Activated CD8-positive, alpha-beta memory T cell treated with anti-CD3 and anti-CD28 coated beads for 48 hours (primary cell): Measurements from ENCODE around the gene MUC16.

Experiments used
- DNase-seq, 3 experiments: peaks; one replicate each; pipeline ENCODE4 v3.0.0-alpha.2; 2020; ENCODE audit warnings: low read depth in 2 of 3, low spot score in 2 of 3

MUC16 gene

GRCh38 chr19:9009431-9009830 is 778 bp downstream of the MUC16 start:
- no peak for DNase-seq

GRCh38 chr19:9008667-9009066 is 1.5 kb downstream of the MUC16 start:
- DNase-seq = no peak

- no peak for DNase-seq
Observed at GRCh38 chr19:9000933-9001332, 9.3 kb downstream of the MUC16 start.

GRCh38 chr19:8988204-8988603 is 22.0 kb downstream of the MUC16 start:
- DNase-seq = no peak

GRCh38 chr19:8986296-8986695 is 23.9 kb downstream of the MUC16 start:
- DNase-seq = no peak

- no peak for DNase-seq
Observed at GRCh38 chr19:8973501-8974091, 36.6 kb downstream of the MUC16 start.

GRCh38 chr19:8965887-8966286 is 44.3 kb downstream of the MUC16 start:
- no peak for DNase-seq
